ENCODE results near the gene THEM4. TPM values are rescaled to one million over a fixed set of nuclear protein-coding genes. Genes with fewer than 3 reads are reported as not detected.

The THEM4 gene
- total RNA-seq, 1 experiment from 2014 or later, result 1.2 TPM

DNA sequence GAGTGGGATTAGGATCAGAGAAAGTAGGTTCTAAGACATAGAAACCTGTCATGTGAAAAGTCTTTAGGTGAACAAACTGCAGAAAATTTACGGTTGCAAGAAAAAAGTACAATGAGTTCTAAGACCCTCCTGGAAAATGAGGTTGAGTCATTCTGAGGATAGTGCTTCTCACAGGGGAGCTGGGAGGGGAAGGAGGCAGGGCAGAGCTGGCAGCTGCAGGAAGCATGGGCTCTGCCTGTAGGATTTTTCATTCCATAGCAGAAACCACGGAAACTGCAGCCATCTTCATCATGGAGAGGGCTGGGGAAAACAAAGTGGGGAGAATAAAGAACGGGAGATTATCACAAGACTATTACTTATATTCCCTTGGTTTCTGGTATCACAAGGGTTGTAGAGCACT lies 25.8 kb upstream of the THEM4 start:
- Histone ChIP-seq H3K4me1 (ENCODE audit: insufficient read depth, low read length, poor library complexity, severe bottlenecking) (no peaks in the 10 kb centered on the region), H3K27me3 (replicated peaks; ENCODE audit: insufficient read depth, low read depth, low read length, poor library complexity) (no peaks in the 10 kb centered on the region), H3K9me3 (ENCODE audit: low read depth, low read length, poor library complexity, severe bottlenecking) (no peaks in the 10 kb centered on the region), H3K36me3 (ENCODE audit: insufficient read depth, low read length, poor library complexity, severe bottlenecking) (no peaks in the 10 kb centered on the region), H3K27ac (ENCODE audit: low read depth, low read length, poor library complexity, severe bottlenecking) (no peak overlapping the region), H3K4me3 (ENCODE audit: low read depth, low read length, poor library complexity, severe bottlenecking) (no peak overlapping the region)
- no peak for DNase-seq (ENCODE audit: low spot score)
- TF ChIP-seq EZH2 (IDR thresholded peaks at IDR 0.05; ENCODE audit: borderline replicate concordance, low read depth, low read length, poor library complexity, severe bottlenecking), result no peak
- TF ChIP-seq, protein P1, sequence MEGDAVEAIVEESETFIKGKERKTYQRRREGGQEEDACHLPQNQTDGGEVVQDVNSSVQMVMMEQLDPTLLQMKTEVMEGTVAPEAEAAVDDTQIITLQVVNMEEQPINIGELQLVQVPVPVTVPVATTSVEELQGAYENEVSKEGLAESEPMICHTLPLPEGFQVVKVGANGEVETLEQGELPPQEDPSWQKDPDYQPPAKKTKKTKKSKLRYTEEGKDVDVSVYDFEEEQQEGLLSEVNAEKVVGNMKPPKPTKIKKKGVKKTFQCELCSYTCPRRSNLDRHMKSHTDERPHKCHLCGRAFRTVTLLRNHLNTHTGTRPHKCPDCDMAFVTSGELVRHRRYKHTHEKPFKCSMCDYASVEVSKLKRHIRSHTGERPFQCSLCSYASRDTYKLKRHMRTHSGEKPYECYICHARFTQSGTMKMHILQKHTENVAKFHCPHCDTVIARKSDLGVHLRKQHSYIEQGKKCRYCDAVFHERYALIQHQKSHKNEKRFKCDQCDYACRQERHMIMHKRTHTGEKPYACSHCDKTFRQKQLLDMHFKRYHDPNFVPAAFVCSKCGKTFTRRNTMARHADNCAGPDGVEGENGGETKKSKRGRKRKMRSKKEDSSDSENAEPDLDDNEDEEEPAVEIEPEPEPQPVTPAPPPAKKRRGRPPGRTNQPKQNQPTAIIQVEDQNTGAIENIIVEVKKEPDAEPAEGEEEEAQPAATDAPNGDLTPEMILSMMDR (conservative IDR thresholded peaks at IDR 0.05; ENCODE audit: low read depth, low read length), result no peak
- BruUV-seq (replicated peaks), result no TSS peak
- ChIA-PET POLR2A (ENCODE audit: low non-redundant PET) (no interaction called here), CTCF (interaction anchor here (0.7 to 1.8 kb wide), 2 partner anchors 67 to 99 kb away, joined by 3 to 9 read pairs; no protein-coding TSS in a partner anchor)
- intact Hi-C loops (cut with micrococcal nuclease; ENCODE audit: unreplicated experiment), result no loop called here

DNA sequence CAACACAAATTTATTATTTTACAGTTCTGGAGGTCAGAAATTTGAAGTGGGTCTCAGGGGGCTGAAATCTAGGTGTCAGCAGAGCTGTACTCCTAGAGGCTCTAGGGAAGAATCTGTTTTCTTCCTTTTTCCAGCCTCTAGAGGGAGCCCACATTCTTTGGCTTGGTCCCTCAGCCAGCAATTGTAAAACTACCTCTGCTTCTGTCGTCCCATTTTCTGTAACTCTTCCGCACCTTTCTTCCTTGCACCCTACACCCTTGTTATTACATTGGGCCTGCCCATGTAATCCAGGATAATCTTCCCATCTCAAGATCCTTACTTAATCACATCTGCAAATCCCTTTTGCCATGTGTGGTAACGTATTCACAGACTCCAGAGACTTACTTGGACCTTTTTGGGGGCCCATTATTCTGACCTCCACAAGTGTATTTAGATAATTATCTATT lies 24.8 kb upstream of the THEM4 start:
- peak; percentile 75 for DNase-seq (ENCODE audit: low spot score)
- intact Hi-C loops (cut with micrococcal nuclease; ENCODE audit: unreplicated experiment), result loop anchor here (1.0 kb wide), 1 partner anchor 67 kb away; no protein-coding TSS in a partner anchor
- no peaks in the 10 kb centered on the region for H3K9me3 ChIP-seq (ENCODE audit: low read depth, low read length, poor library complexity, severe bottlenecking)
- no peaks in the 10 kb centered on the region for H3K4me1 ChIP-seq (ENCODE audit: insufficient read depth, low read length, poor library complexity, severe bottlenecking)
- no peaks in the 10 kb centered on the region for H3K36me3 ChIP-seq (ENCODE audit: insufficient read depth, low read length, poor library complexity, severe bottlenecking)
- BruUV-seq (replicated peaks), result no TSS peak
- TF ChIP-seq, protein P1 (conservative IDR thresholded peaks at IDR 0.05; ENCODE audit: low read depth, low read length), result peak; percentile 82
- no peak for TF ChIP-seq EZH2 (IDR thresholded peaks at IDR 0.05; ENCODE audit: borderline replicate concordance, low read depth, low read length, poor library complexity, severe bottlenecking)
- ChIA-PET CTCF (interaction anchor here (0.7 to 2.1 kb wide), 5 partner anchors 25 to 70 kb away, joined by 3 to 13 read pairs (median 3); partner anchors contain the start of gene THEM4), POLR2A (ENCODE audit: low non-redundant PET) (no interaction called here)
- no peaks in the 10 kb centered on the region for H3K27me3 ChIP-seq (replicated peaks; ENCODE audit: insufficient read depth, low read depth, low read length, poor library complexity)
- H3K27ac ChIP-seq (ENCODE audit: low read depth, low read length, poor library complexity, severe bottlenecking), result no peak overlapping the region
- no peak overlapping the region for H3K4me3 ChIP-seq (ENCODE audit: low read depth, low read length, poor library complexity, severe bottlenecking)

DNA sequence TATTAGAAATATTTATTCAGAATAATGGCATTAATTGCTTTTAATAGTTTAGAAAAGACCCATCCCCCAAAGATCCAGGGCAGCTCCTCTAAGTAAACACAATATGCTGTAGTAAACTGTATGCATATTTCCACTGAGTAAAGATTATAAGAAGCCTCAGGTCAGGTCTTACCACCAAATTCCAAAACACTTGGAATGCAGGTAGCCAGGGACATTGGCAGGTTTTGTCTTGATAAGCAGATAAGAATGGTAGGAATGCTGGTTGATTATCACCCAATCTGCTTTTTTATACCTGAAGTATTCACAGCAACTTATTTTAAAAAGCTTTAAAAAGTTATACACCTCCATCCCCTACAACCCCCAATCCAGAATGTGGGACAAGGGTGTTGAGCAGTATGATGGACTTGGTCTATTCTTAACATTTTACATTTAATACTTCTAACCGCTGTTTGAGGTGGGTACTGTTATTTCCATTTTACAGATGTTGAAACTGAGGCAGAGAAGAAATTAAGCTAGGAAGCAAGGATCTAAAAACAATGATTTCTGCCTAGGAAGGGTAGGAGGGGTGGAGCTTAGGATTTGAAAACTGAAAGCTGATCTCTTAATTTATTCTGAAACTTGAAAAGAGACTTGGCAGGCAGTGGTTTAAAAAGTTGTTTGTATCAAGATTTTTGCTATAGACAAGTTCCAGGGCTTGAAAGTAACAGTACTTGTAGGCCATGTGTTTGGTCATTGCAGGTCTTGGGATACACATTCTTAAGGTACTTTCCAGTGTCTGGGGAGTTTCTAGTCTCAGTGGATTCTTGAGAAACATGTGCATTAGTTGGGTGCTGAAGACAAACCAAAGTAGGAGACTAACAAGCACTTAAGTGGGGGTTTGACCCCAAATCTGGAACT lies 15.6 kb upstream of the THEM4 start:
- intact Hi-C loops (cut with micrococcal nuclease; ENCODE audit: unreplicated experiment), result no loop called here
- H3K9me3 ChIP-seq (ENCODE audit: low read depth, low read length, poor library complexity, severe bottlenecking), result no peaks in the 10 kb centered on the region
- TF ChIP-seq EZH2 (IDR thresholded peaks at IDR 0.05; ENCODE audit: borderline replicate concordance, low read depth, low read length, poor library complexity, severe bottlenecking), result no peak
- TF ChIP-seq, protein P1 (conservative IDR thresholded peaks at IDR 0.05; ENCODE audit: low read depth, low read length), result no peak
- peaks cover 3% of the 10 kb centered on the region for H3K27me3 ChIP-seq (replicated peaks; ENCODE audit: insufficient read depth, low read depth, low read length, poor library complexity)
- no TSS peak for BruUV-seq (replicated peaks)
- H3K4me1 ChIP-seq (ENCODE audit: insufficient read depth, low read length, poor library complexity, severe bottlenecking), result no peaks in the 10 kb centered on the region
- H3K27ac ChIP-seq (ENCODE audit: low read depth, low read length, poor library complexity, severe bottlenecking), result no peak overlapping the region
- no peaks in the 10 kb centered on the region for H3K36me3 ChIP-seq (ENCODE audit: insufficient read depth, low read length, poor library complexity, severe bottlenecking)
- ChIA-PET POLR2A (ENCODE audit: low non-redundant PET) (no interaction called here), CTCF (no interaction called here)
- DNase-seq (ENCODE audit: low spot score), result no peak
- no peak overlapping the region for H3K4me3 ChIP-seq (ENCODE audit: low read depth, low read length, poor library complexity, severe bottlenecking)

Data from A673 (cell line).